HepG2 (cell line): ENCODE results near the gene CCDC18.

Experiments
- JUND ChIP-seq: sonication (generic); formaldehyde crosslinking; IDR thresholded peaks from 2 replicates; pipeline ENCODE4 v1.8.0; 2022; ENCODE audit warnings: mild to moderate bottlenecking, missing genetic modification reagents
- MAFF ChIP-seq: IDR thresholded peaks from 2 replicates; pipeline ENCODE4 v1.6.1; 2011; ENCODE audit warnings: low read depth, low read length, improper control_type of control experiment
- POLR2AphosphoS5 ChIP-seq: IDR thresholded peaks from 2 replicates; pipeline ENCODE4 v1.6.1; 2012; ENCODE audit warnings: low read depth, low read length
- ZNF431 ChIP-seq: sonication (generic); formaldehyde crosslinking; IDR thresholded peaks from 2 replicates; pipeline ENCODE4 v1.9.0; 2022; ENCODE audit warnings: missing genetic modification reagents, low read depth, mild to moderate bottlenecking, borderline replicate concordance
- ZSCAN25 ChIP-seq: sonication (generic); formaldehyde crosslinking; IDR thresholded peaks from 2 replicates; pipeline ENCODE4 v1.8.0; 2022; ENCODE audit warnings: mild to moderate bottlenecking, missing genetic modification reagents
- TF ChIP-seq, protein P1 (sequence below), 2 experiments: sonication (generic) in 1 of 2; formaldehyde crosslinking in 1 of 2; IDR thresholded peaks; 2 replicates each; pipeline versions ENCODE4 v1.4.0 to v1.6.1; 2018 to 2020; ENCODE audit warnings: missing genetic modification reagents in 2 of 2, borderline replicate concordance in 1 of 2, low read depth in 1 of 2, mild to moderate bottlenecking in 1 of 2, missing biosample characterization in 1 of 2
- TF ChIP-seq, protein P2 (sequence below): sonication (generic); formaldehyde crosslinking; IDR thresholded peaks from 2 replicates; pipeline ENCODE4 v1.5.0; 2020; ENCODE audit warnings: mild to moderate bottlenecking, missing genetic modification reagents, moderate library complexity

DNA sequence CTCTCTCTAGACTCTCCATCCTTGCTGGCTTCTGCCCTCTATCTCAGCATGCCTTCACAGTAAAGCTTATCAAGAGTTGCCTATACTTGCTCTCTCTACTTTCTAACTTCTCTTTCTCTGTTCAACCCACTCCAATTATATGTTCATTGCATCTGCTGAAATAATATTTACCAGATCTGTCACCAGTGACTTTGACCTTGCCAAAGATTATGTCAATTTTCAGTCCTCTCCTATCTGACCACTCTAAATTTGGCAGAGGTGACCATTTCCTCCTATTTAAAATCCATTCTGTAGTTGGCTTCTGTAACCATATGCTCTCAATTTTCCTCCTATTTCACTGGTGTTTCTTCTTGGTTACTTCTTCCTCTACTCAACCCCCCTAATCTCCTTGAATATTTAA, 126.4 kb downstream of the CCDC18 start:
- TF ChIP-seq JUND (CRISPR knock-in tag) (no peak), ZSCAN25 (no peak), ZNF431 (CRISPR knock-in tag) (no peak), POLR2AphosphoS5 (no peak), MAFF (no peak)
- TF ChIP-seq, protein P1, sequence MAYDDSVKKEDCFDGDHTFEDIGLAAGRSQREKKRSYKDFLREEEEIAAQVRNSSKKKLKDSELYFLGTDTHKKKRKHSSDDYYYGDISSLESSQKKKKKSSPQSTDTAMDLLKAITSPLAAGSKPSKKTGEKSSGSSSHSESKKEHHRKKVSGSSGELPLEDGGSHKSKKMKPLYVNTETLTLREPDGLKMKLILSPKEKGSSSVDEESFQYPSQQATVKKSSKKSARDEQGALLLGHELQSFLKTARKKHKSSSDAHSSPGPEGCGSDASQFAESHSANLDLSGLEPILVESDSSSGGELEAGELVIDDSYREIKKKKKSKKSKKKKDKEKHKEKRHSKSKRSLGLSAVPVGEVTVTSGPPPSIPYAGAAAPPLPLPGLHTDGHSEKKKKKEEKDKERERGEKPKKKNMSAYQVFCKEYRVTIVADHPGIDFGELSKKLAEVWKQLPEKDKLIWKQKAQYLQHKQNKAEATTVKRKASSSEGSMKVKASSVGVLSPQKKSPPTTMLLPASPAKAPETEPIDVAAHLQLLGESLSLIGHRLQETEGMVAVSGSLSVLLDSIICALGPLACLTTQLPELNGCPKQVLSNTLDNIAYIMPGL (CRISPR knock-in tag; IDR thresholded peaks at IDR 0.05; ENCODE audit: borderline replicate concordance in 1 of 2, low read depth in 1 of 2): no peak
- TF ChIP-seq, protein P2, sequence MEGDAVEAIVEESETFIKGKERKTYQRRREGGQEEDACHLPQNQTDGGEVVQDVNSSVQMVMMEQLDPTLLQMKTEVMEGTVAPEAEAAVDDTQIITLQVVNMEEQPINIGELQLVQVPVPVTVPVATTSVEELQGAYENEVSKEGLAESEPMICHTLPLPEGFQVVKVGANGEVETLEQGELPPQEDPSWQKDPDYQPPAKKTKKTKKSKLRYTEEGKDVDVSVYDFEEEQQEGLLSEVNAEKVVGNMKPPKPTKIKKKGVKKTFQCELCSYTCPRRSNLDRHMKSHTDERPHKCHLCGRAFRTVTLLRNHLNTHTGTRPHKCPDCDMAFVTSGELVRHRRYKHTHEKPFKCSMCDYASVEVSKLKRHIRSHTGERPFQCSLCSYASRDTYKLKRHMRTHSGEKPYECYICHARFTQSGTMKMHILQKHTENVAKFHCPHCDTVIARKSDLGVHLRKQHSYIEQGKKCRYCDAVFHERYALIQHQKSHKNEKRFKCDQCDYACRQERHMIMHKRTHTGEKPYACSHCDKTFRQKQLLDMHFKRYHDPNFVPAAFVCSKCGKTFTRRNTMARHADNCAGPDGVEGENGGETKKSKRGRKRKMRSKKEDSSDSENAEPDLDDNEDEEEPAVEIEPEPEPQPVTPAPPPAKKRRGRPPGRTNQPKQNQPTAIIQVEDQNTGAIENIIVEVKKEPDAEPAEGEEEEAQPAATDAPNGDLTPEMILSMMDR (CRISPR knock-in tag): no peak
